IMR-90 (cell line): ENCODE data around the gene CASKIN1. TPM values are rescaled to one million over a fixed set of nuclear protein-coding genes. Genes with fewer than 3 reads are reported as not detected.
A peak's percentile ranks its signal among the peaks of the same experiment; 100 is the strongest.

Experiments used
- ATAC-seq: fragments of 200-7000 bp; cut with Tn5 transposase; 2 replicates; pipeline ENCODE4 v1.9.1; 2020; ENCODE audit warnings: low read depth, mild to moderate bottlenecking, moderate library complexity
- BruUV-seq: library from RNA; stranded (reverse); fragments of 400-500 nt; replicated peaks from 2 replicates; lab custom pipeline; 2021; lab: Mats Ljungman, UMichigan
- CTCF ChIA-PET: fragments of 300-600 bp; formaldehyde crosslinking; extraction: SDS; loops from one replicate; lab custom pipeline; 2021; ENCODE audit warnings: antibody characterized with exemption; lab: Yijun Ruan, JAX
- POLR2A ChIA-PET: fragments of 300-600 bp; sonication (Branson Sonifier 250); formaldehyde crosslinking; loops from one replicate; lab custom pipeline; 2022; ENCODE audit warnings: antibody characterized with exemption; ENCODE audit not compliant: unreplicated experiment; lab: Charles Lee
- DNase-seq: peaks from one replicate; pipeline ENCODE4 v3.0.0; 2013
- H2AFZ ChIP-seq: replicated peaks from 2 replicates; pipeline ENCODE3; 2013; ENCODE audit warnings: low read length, mild to moderate bottlenecking; ENCODE audit not compliant: poor library complexity
- H2AK5ac ChIP-seq: 2 replicates; pipeline ENCODE4 v1.6.1; 2013; ENCODE audit warnings: low read depth, low read length, inconsistent platforms
- H2AK9ac ChIP-seq: replicated peaks from 2 replicates; pipeline ENCODE3; 2013; ENCODE audit warnings: mild to moderate bottlenecking, low read depth, low read length, moderate library complexity; ENCODE audit not compliant: poor library complexity
- H2BK120ac ChIP-seq: 2 replicates; pipeline ENCODE4 v1.6.1; 2013; ENCODE audit warnings: low read depth, low read length, inconsistent platforms
- H2BK15ac ChIP-seq: 3 replicates; pipeline ENCODE4 v1.6.1; 2013; ENCODE audit warnings: low read depth, low read length, inconsistent platforms
- H2BK20ac ChIP-seq: 2 replicates; pipeline ENCODE4 v1.6.1; 2013; ENCODE audit warnings: low read depth, mild to moderate bottlenecking, inconsistent platforms, low read length, moderate library complexity
- H2BK5ac ChIP-seq: 2 replicates; pipeline ENCODE4 v1.6.1; 2013; ENCODE audit warnings: mild to moderate bottlenecking, low read depth, low read length, inconsistent platforms; ENCODE audit not compliant: poor library complexity, severe bottlenecking
- H3K14ac ChIP-seq: replicated peaks from 2 replicates; pipeline ENCODE4 v1.6.1; 2013; ENCODE audit warnings: low read depth, low read length, inconsistent platforms
- H3K18ac ChIP-seq: 2 replicates; pipeline ENCODE4 v1.6.1; 2013; ENCODE audit warnings: low read depth, low read length, control low read depth
- H3K23ac ChIP-seq: 2 replicates; pipeline ENCODE4 v1.6.1; 2013; ENCODE audit warnings: low read depth, low read length, inconsistent platforms
- H3K27ac ChIP-seq: 2 replicates; pipeline ENCODE4 v1.5.1; 2013; ENCODE audit warnings: mild to moderate bottlenecking, control low read depth, low read length; ENCODE audit not compliant: insufficient read depth
- H3K27me3 ChIP-seq: 2 replicates; pipeline ENCODE4 v1.6.1; 2013; ENCODE audit warnings: low read length; ENCODE audit not compliant: control insufficient read depth, insufficient read depth
- H3K36me3 ChIP-seq: 2 replicates; pipeline ENCODE4 v1.6.1; 2013; ENCODE audit warnings: low read length, mixed read lengths; ENCODE audit not compliant: control insufficient read depth, insufficient read depth
- H3K4ac ChIP-seq: 2 replicates; pipeline ENCODE4 v1.6.1; 2013; ENCODE audit warnings: low read depth, low read length, inconsistent platforms
- H3K4me1 ChIP-seq: 2 replicates; pipeline ENCODE4 v1.6.1; 2013; ENCODE audit warnings: low read length, mixed read lengths; ENCODE audit not compliant: control insufficient read depth, insufficient read depth
- H3K4me2 ChIP-seq: 2 replicates; pipeline ENCODE4 v1.6.1; 2013; ENCODE audit warnings: low read depth, mild to moderate bottlenecking, control low read depth, low read length, moderate library complexity
- H3K4me3 ChIP-seq: 2 replicates; pipeline ENCODE4 v1.5.1; 2013; ENCODE audit warnings: low read depth, mild to moderate bottlenecking, control low read depth, low read length, moderate library complexity; ENCODE audit not compliant: insufficient read depth
- H3K56ac ChIP-seq: 2 replicates; pipeline ENCODE4 v1.6.1; 2013; ENCODE audit warnings: low read length, inconsistent platforms; ENCODE audit not compliant: insufficient read depth; ENCODE audit errors: extremely low read depth
- H3K79me1 ChIP-seq, 2 experiments: 2 replicates each; pipeline ENCODE4 v1.6.1; 2013; ENCODE audit warnings: low read length in 2 of 2, inconsistent platforms in 1 of 2, low read depth in 1 of 2
- H3K9ac ChIP-seq: 2 replicates; pipeline ENCODE4 v1.6.1; 2013; ENCODE audit warnings: low read depth, low read length, control low read depth
- H3K9me1 ChIP-seq: 2 replicates; pipeline ENCODE4 v1.6.1; 2013; ENCODE audit warnings: low read length, inconsistent platforms; ENCODE audit not compliant: insufficient read depth
- H3K9me3 ChIP-seq: 2 replicates; pipeline ENCODE4 v1.6.1; 2013; ENCODE audit warnings: low read length; ENCODE audit not compliant: control insufficient read depth, insufficient read depth
- H4K20me1 ChIP-seq: 2 replicates; pipeline ENCODE4 v1.6.1; 2013; ENCODE audit warnings: low read length, inconsistent platforms; ENCODE audit not compliant: insufficient read depth
- H4K5ac ChIP-seq: 2 replicates; pipeline ENCODE4 v1.6.1; 2013; ENCODE audit warnings: mild to moderate bottlenecking, low read depth, low read length, control low read depth
- H4K8ac ChIP-seq, 2 experiments: 2 replicates each; pipeline ENCODE4 v1.6.1; 2013; ENCODE audit warnings: low read depth in 2 of 2, low read length in 2 of 2, control low read depth in 1 of 2, inconsistent platforms in 1 of 2
- H4K91ac ChIP-seq: 2 replicates; pipeline ENCODE4 v1.6.1; 2013; ENCODE audit warnings: low read depth, low read length, inconsistent platforms; ENCODE audit not compliant: insufficient read depth
- BHLHE40 ChIP-seq: fragments of 150-350 bp; IDR thresholded peaks from 2 replicates; pipeline ENCODE4 v1.6.1; 2016; ENCODE audit warnings: mild to moderate bottlenecking, low read depth, low read length
- CEBPB ChIP-seq: IDR thresholded peaks from 2 replicates; pipeline ENCODE4 v1.6.1; 2012; ENCODE audit warnings: low read depth, low read length, improper control_type of control experiment
- CHD1 ChIP-seq: IDR thresholded peaks from 2 replicates; pipeline ENCODE4 v1.6.1; 2012; ENCODE audit warnings: low read depth, low read length, improper control_type of control experiment
- FOS ChIP-seq: fragments of 150-350 bp; IDR thresholded peaks from 2 replicates; pipeline ENCODE4 v1.6.1; 2016; ENCODE audit warnings: low read depth, low read length
- MAZ ChIP-seq: IDR thresholded peaks from 2 replicates; pipeline ENCODE4 v1.6.1; 2012; ENCODE audit warnings: low read depth, mild to moderate bottlenecking, low read length, improper control_type of control experiment, moderate library complexity, borderline replicate concordance
- MXI1 ChIP-seq: IDR thresholded peaks from 2 replicates; pipeline ENCODE4 v1.6.1; 2012; ENCODE audit warnings: low read depth, mild to moderate bottlenecking, low read length, moderate library complexity, borderline replicate concordance
- NFE2L2 ChIP-seq: fragments of 150-350 bp; IDR thresholded peaks from 2 replicates; pipeline ENCODE4 v1.6.1; 2016; ENCODE audit warnings: low read depth, mild to moderate bottlenecking, low read length
- POLR2A ChIP-seq: IDR thresholded peaks from 2 replicates; pipeline ENCODE4 v1.6.1; 2012; ENCODE audit warnings: mild to moderate bottlenecking, low read depth, low read length
- RAD21 ChIP-seq: IDR thresholded peaks from 2 replicates; pipeline ENCODE4 v1.6.1; 2012; ENCODE audit warnings: low read length, improper control_type of control experiment
- RCOR1 ChIP-seq: IDR thresholded peaks from 2 replicates; pipeline ENCODE4 v1.6.1; 2012; ENCODE audit warnings: mild to moderate bottlenecking, low read length, improper control_type of control experiment; ENCODE audit not compliant: insufficient replicate concordance
- RFX5 ChIP-seq: IDR thresholded peaks from 2 replicates; pipeline ENCODE4 v1.8.0; 2012; ENCODE audit warnings: low read depth, mild to moderate bottlenecking, low read length, moderate library complexity
- SMC3 ChIP-seq: fragments of 150-350 bp; IDR thresholded peaks from 2 replicates; pipeline ENCODE4 v1.6.1; 2016; ENCODE audit warnings: low read depth, mild to moderate bottlenecking, antibody characterized with exemption, low read length, moderate library complexity
- WGBS, 2 experiments: methylation state at CpG; one replicate each; pipeline versions ENCODE4 v1.1.5 to v1.1.7; 2013; ENCODE audit warnings: missing lambda C conversion rate in 2 of 2; ENCODE audit not compliant: insufficient read length in 1 of 2; ENCODE audit errors: extremely low coverage in 2 of 2; 5-methylcytosine and 5-hydroxymethylcytosine counted together
- dilution Hi-C: fragments of 300-500 bp; cut with HindIII; formaldehyde crosslinking; loops from one replicate; pipeline ENCODE4 v1.14.3; 2018; ENCODE audit warnings: low sequenced_read_pairs; ENCODE audit not compliant: unreplicated experiment
- in situ Hi-C: fragments of 300-500 bp; cut with MboI; formaldehyde crosslinking; loops from 3 replicates; pipeline ENCODE4 v1.14.3; 2019; ENCODE audit warnings: low sequenced_read_pairs, inconsistent platforms, mixed read lengths
- intact Hi-C: fragments of 100-400 bp; cut with micrococcal nuclease; formaldehyde crosslinking; loops from 2 replicates; pipeline ENCODE4 v1.10.0; 2022
- polyA plus RNA-seq, 3 experiments: library from polyadenylated mRNA; depleted of rRNA; stranded (reverse); fragments of >200 nt; gene quantifications; 2 replicates each; pipeline ENCODE4 v1.2.3, GENCODE V29; 2012; ENCODE audit warnings: low replicate concordance in 1 of 3
- total RNA-seq: library from RNA; depleted of rRNA; stranded (reverse); fragments of >200 nt; gene quantifications from 2 replicates; pipeline ENCODE4 v1.2.3, GENCODE V29; 2012

CASKIN1 gene
- total and polyA plus RNA-seq, 2 of the 4 experiments (the other 2 are of a cell fraction): 0.05 TPM; not detected in 1

- Histone ChIP-seq H3K9me3 (no peaks in the 10 kb centered on the region), H3K9ac (no peak overlapping the region), H3K23ac (no peak overlapping the region), H4K5ac (no peak overlapping the region), H2BK5ac (no peak overlapping the region), H3K14ac (no peak overlapping the region), H3K56ac (no peak overlapping the region), H3K4me3 (no peak overlapping the region), H3K4me2 (no peak overlapping the region), H2BK20ac (no peak overlapping the region), H2AK5ac (0 out of 2 replicates have a peak overlapping the region, but pooled peaks have one; percentile 39), H2BK120ac (no peak overlapping the region), H3K27ac (no peak overlapping the region), H3K9me1 (peaks cover 3% of the 10 kb centered on the region; the same call in 1 of the 2 replicates), H4K8ac (no peak overlapping the region), H4K91ac (no peak overlapping the region), H3K18ac (no peak overlapping the region), H3K27me3 (no peaks in the 10 kb centered on the region; the same call in 1 of the 2 replicates), H3K79me1 (no peaks in the 10 kb centered on the region), H4K20me1 (peaks cover 7% of the 10 kb centered on the region; the same call in 1 of the 2 replicates), H3K4me1 (no peaks in the 10 kb centered on the region), H2BK15ac (no peak overlapping the region), H2AK9ac (no peak overlapping the region), H2AFZ (no peak overlapping the region), H3K4ac (no peak overlapping the region), H3K36me3 (no peaks in the 10 kb centered on the region)
- BruUV-seq: no TSS peak
- intact Hi-C loops (no loop called here), dilution Hi-C loops (no loop called here), in situ Hi-C loops (no loop called here)
- DNase-seq (no peak), ATAC-seq (no peak)
- 100% methylated on average over 6 of the region's 19 CpGs; no CpG with 5 or more reads in 1 of the 2 experiments for WGBS, 2 experiments
- POLR2A ChIA-PET: no interaction called here
- TF ChIP-seq BHLHE40 (no peak), RAD21 (no peak), RCOR1 (no peak), MXI1 (no peak), RFX5 (no peak), MAZ (no peak), CEBPB (no peak), SMC3 (no peak), FOS (no peak), NFE2L2 (no peak), POLR2A (no peak), CHD1 (no peak)
- CTCF ChIA-PET: no interaction called here
Observed at GRCh38 chr16:2184346-2184745, 12.1 kb downstream of the CASKIN1 start.
